Right atrium auricular region (tissue), 2 donors: Measurements from ENCODE around the gene NKX1-2. TPM values are rescaled to one million over a fixed set of nuclear protein-coding genes. Genes with fewer than 3 reads are reported as not detected.

Experiments
- DNase-seq: peaks from one replicate; pipeline ENCODE4 v3.0.0-alpha.2; 2019; ENCODE audit warnings: low spot score
- H3K27ac ChIP-seq, 2 donors: fragments of 200-600 bp; sonication (generic); 1 replicate in 1 of 2; 2 replicates in 1 of 2; pipeline ENCODE4 v1.5.1; 2016 to 2019
- H3K27me3 ChIP-seq, 2 donors: fragments of 200-600 bp; sonication (generic); one replicate each; pipeline versions ENCODE4 v1.5.1 to v1.6.0; 2017 to 2019
- H3K36me3 ChIP-seq: fragments of 200-600 bp; sonication (generic); one replicate; pipeline ENCODE4 v1.5.1; 2016
- H3K4me1 ChIP-seq, 2 donors: fragments of 200-600 bp; sonication (generic); one replicate each; pipeline versions ENCODE4 v1.5.1 to v1.6.0; 2017 to 2019
- H3K4me3 ChIP-seq, 2 donors: fragments of 200-600 bp; sonication (generic); 1 replicate in 1 of 2; 2 replicates in 1 of 2; pipeline ENCODE4 v1.5.1; 2017 to 2019; ENCODE audit warnings: mild to moderate bottlenecking in 1 of 2, moderate library complexity in 1 of 2
- H3K9me3 ChIP-seq, 2 donors: fragments of 200-600 bp; sonication (generic); one replicate each; pipeline ENCODE4 v1.5.1; 2019
- total RNA-seq, 2 donors: library from RNA; depleted of rRNA; stranded (reverse); fragments of >200 nt; gene quantifications; one replicate each; pipeline ENCODE4 v1.1.0, GENCODE V29; 2016
- TF ChIP-seq, protein P1 (sequence below), 2 donors: fragments of 200-600 bp; sonication (generic); IDR thresholded peaks; one replicate each; pipeline ENCODE4 v1.5.1; 2019; ENCODE audit warnings: antibody characterized with exemption in 2 of 2

NKX1-2 gene
- total RNA-seq, 2 donors from 2014 or later, result not detected

GRCh38 chr10:124455441-124455840 lies 5.6 kb upstream of the NKX1-2 start:
- Histone ChIP-seq H3K27ac (no peak overlapping the region), H3K4me3 (no peak overlapping the region), H3K27me3 (peaks cover 0 to 5% of the 10 kb centered on the region in 2 donors), H3K36me3 (no peaks in the 10 kb centered on the region), H3K9me3 (no peaks in the 10 kb centered on the region), H3K4me1 (no peaks in the 10 kb centered on the region)
- DNase-seq, result no peak
- TF ChIP-seq, protein P1, sequence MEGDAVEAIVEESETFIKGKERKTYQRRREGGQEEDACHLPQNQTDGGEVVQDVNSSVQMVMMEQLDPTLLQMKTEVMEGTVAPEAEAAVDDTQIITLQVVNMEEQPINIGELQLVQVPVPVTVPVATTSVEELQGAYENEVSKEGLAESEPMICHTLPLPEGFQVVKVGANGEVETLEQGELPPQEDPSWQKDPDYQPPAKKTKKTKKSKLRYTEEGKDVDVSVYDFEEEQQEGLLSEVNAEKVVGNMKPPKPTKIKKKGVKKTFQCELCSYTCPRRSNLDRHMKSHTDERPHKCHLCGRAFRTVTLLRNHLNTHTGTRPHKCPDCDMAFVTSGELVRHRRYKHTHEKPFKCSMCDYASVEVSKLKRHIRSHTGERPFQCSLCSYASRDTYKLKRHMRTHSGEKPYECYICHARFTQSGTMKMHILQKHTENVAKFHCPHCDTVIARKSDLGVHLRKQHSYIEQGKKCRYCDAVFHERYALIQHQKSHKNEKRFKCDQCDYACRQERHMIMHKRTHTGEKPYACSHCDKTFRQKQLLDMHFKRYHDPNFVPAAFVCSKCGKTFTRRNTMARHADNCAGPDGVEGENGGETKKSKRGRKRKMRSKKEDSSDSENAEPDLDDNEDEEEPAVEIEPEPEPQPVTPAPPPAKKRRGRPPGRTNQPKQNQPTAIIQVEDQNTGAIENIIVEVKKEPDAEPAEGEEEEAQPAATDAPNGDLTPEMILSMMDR (IDR thresholded peaks at IDR 0.05), result no peak

DNA sequence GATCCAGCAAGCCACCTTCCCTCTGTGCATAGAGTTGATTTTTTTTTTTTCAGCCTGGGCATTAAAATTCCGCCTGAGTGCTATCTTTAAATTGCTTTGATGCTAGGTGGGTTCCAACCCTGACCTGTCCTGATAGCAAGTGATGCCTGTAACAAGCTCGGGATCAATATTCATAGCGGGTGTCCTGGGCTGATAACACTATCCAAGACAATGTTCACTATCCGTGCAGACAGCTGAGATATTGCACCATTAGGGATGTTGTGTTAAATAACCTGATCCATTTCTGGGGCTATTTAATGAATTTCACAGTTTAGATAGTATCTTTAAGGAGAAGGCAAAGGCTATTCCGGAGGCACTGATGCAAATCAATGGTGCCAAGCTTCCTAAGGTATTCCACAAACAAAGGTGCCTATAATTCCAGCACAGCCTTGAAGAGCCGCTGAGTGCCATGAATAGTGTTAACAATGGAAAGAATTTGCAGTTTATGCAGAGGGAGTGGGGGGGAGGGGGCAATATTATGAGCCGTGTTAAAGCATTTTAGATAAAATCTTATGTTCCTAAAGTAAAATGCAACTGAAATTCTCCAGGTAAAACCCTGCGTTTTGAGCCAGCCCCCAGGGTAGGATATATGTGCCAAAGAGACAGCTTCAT lies 4.2 kb upstream of the NKX1-2 start:
- no peak for DNase-seq
- Histone ChIP-seq H3K9me3 (no peaks in the 10 kb centered on the region), H3K27me3 (peaks cover 11% of the 10 kb centered on the region in 2 donors), H3K36me3 (no peaks in the 10 kb centered on the region), H3K27ac (no peak overlapping the region), H3K4me1 (peaks cover 0 to 11% of the 10 kb centered on the region in 2 donors), H3K4me3 (no peak overlapping the region)
- TF ChIP-seq, protein P1 (IDR thresholded peaks at IDR 0.05), result no peak

- Histone ChIP-seq H3K36me3 (no peaks in the 10 kb centered on the region), H3K4me1 (peaks cover 0 to 32% of the 10 kb centered on the region in 2 donors), H3K9me3 (no peaks in the 10 kb centered on the region), H3K27me3 (peaks cover 22 to 27% of the 10 kb centered on the region in 2 donors), H3K27ac (no peak overlapping the region), H3K4me3 (no peak overlapping the region)
- TF ChIP-seq, protein P1 (IDR thresholded peaks at IDR 0.05), result no peak
- DNase-seq, result no peak
These were observed 1.4 kb upstream of the NKX1-2 start for GRCh38 chr10:124451276-124451675.

DNA sequence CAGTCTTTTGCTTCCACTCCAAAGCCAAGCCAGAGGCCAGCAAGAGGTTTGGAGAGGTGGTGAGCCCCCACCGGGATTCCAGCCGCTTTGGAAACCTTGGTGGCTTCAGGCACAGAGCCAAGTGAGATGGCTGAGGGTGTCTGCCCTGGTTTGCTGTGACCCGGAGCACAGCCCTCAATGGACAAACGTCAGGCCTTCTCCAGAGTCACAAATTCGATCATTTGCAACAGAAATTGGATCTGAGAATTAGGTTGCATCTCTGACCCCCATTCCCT lies 885 bp upstream of the NKX1-2 start:
- TF ChIP-seq, protein P1 (IDR thresholded peaks at IDR 0.05), result no peak
- Histone ChIP-seq H3K36me3 (no peaks in the 10 kb centered on the region), H3K4me1 (peaks cover 0 to 32% of the 10 kb centered on the region in 2 donors), H3K9me3 (no peaks in the 10 kb centered on the region), H3K27ac (no peak overlapping the region), H3K27me3 (peaks cover 22 to 27% of the 10 kb centered on the region in 2 donors), H3K4me3 (no peak overlapping the region)
- DNase-seq, result no peak

DNA sequence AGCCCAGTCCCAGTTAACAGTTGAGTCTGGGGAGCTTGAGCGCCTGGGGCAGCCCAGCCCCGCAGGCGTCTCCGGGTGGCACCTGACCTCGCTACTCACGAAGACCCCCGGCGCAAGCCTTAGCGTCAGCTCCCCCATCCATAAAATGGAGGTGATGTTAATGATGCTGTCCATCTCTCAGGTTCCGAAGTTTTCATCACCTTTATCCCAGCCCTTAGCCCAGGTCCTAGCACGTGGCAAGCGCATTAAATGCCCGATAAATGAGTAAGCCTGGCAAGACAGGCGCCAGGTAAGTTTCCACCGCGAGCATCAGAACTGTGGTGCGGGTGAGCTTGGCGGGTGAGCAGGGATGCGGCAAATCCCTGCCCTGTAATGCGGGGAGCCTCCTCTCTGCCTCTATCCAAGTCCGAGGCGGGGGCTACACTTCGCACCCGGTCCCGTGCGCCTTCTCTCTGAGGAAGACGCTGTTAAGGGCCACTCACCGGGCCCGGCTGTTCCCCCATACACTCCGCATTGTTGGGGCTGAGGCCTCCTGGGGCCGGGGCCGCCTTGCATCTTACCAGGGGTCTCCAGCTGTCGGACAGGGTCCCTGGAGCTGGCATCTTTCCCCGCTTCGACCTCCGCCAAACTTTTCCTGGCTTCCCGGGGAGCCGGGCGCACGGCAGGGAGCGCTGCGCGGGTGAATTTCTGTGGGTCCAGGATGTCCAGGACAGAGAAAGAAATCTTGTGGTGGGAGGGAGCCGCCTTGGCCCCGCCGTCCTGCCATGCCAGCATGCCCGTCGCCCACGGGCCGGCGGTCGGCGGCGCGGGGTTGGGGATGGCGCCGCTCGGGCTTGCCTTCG lies 444 bp downstream of the NKX1-2 start:
- Histone ChIP-seq H3K36me3 (no peaks in the 10 kb centered on the region), H3K9me3 (no peaks in the 10 kb centered on the region), H3K27ac (no peak overlapping the region), H3K4me1 (peaks cover 0 to 32% of the 10 kb centered on the region in 2 donors), H3K27me3 (peaks cover 22 to 27% of the 10 kb centered on the region in 2 donors), H3K4me3 (peak overlapping the region in 1 of 2 donors; percentile 29)
- no peak for DNase-seq
- TF ChIP-seq, protein P1 (IDR thresholded peaks at IDR 0.05), result no peak
